ENCODE data around the gene SMC5.
"Not testable (repeated sequence)": the region's sequence is repeated elsewhere in the genome, so short reads cannot be mapped to it uniquely, and the experiment has no call there.

SMC5 gene
- total RNA-seq = 132 to 147 (median 137) reads per million in 4 experiments

GRCh38 chr9:70258692-70259511, at the start of gene SMC5:
Gene SMC5 (plus strand): TSS chr9:70258978. CDS start chr9:70259079, 101 bp downstream.
- peak; percentile 82 for DNase-seq

- no peak for DNase-seq
Measured at GRCh38 chr9:70217029-70217428, 41.7 kb upstream of the SMC5 start.

- DNase-seq = no peak
Measured at GRCh38 chr9:70218767-70219166, 40.0 kb upstream of the SMC5 start.

DNA sequence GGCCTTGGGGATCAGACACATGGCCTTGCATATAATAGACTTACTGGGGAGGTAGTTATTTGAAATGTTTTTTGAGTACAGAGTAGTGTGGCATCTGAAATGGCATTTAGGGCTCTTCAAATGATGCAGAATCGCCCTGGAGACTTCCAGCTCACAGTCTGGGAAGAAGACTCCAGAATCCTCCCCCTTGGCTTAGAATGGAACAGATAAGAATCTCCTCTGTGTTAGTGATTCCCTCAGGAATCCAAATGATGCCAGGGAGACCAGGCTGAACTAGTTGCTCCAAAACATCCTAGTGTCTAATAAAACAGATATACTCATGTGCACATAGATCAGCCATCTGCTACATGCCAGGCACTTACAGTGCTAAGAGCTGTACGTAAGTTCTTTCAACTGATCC, 38.6 kb upstream of the SMC5 start:
- no peak for DNase-seq

- DNase-seq = no peak
Measured at GRCh38 chr9:70222354-70222753, 36.4 kb upstream of the SMC5 start.

DNA sequence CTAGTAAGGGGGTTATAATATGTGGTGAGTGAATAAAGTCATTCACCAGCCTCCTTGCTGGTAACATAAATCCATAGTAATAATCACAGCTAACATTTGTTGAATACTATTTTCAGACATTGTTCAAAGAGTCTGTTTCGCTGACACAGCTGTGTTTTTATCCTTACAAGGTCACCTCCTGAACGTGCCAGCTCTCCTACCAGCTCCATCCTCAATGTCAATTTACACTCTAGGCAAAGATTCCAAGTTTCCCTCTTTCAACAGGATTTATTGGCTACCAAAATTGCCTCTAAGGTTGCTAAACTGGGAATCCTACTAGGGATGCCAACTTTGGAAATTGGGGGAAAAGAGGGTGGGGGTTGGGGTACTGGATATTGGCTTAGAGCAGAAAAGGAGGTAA, 30.7 kb upstream of the SMC5 start:
- no peak for DNase-seq

DNA sequence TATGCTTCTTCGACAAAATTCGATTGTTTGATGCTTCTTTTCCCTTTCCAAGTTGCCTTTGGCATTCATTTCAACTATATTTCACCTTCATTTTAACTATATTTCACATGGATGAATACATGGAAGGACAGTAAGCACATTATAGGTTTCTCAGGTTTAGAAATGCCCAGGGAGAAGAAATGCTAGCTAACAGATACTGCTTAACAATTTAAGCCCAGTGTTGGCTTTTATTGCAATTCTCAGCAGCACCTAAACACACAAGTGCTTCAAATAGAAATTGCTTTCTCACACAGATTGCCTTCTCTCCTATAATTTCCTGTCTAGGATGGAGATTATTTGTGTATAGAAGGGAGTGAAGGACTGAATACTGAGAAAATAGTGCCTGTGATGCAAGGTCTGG, 30.2 kb upstream of the SMC5 start:
- DNase-seq = no peak

DNA sequence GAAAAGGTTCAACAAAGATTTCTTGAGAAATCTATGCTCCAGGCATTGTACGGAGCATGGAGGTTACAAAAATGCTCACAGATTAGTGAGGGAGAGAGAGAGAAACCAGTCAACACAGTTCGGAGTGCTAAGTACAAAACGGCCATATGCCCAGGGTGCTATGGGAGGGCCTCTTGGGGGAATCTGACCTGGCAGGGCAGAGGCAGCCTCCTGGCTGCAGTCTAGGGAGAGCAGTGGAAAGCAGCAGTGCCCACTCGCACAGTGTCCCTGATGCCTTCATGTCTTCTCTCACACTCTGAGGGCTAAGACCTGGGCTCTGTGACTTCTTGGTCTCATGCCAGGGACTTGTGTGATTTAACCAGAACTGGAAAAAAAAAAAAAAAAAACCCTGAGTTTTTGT, 29.8 kb upstream of the SMC5 start:
- no peak for DNase-seq

DNA sequence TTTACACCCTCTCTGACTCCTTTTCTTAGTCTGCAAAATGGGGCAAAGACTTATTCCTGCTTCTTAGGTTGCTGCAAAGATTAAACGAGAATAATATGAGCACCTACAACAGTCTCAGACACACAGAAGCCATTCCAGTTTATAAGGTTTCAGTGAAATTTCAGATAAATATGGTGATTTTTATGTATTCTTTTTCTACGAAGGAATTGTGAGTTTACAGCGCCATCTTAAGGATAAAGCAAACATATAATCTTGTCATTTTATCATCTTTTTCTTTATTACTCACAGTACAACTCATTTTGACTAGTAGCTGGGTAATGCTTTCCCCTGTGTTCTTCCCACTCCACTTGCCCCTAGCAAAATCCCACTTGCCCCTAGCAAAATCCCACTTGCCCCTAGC, 29.2 kb upstream of the SMC5 start:
- DNase-seq = no peak

DNA sequence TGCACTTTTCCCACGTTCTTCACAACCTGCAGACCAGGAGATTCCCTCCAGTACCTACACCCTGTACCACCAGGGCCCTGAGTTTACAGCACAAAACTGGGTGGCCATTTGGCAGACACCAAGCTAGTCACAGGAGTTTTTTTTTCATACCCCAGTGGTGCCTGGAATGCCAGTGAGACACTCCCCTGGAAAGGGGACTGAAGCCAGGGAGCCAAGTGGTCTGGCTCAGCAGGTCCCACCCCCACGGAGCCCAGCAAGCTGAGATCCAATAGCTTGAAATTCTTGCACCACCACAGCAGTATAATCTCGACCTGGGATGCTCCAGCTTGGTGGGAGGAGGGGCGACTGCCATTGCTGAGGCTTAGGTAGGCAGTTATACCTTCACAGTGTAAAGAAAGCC, 26.3 kb upstream of the SMC5 start:
- DNase-seq = no peak

DNA sequence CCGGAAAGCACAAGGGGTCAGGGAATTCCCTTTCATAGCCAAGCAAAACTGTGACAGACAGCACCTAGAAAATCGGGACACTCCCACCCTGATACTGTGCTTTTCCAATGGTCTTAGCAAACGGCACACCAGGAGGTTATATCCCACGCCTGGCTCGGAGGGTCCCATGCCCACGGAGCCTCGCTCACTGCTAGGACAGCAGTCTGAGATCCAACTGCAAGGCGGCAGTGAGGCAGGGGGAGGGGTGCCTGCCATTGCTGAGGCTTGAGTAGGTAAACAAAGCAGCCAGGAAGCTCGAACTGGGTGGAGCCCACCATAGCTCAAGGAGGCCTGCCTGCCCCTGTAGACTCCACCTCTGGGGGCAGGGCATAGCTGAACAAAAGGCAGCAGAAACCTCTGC, 24.6 kb upstream of the SMC5 start:
- not testable (repeated sequence) for DNase-seq

DNA sequence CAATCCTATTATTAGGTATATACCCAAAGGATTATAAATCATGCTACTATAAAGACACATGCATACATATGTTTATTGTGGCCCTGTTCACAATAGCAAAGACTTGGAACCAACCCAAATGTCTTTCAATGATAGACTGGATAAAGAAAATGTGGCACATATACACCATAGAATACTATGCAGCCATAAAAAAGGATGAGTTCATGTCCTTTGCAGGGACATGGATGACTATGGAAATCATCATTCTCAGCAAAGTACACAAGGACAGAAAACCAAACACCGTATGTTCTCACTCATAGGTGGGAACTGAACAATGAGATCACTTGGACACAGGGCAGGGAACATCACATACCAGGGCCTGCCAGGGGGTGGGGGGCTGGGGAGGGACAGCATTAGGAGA, 12.8 kb upstream of the SMC5 start:
- not testable (repeated sequence) for DNase-seq

GRCh38 chr9:70250221-70250620, 8.6 kb upstream of the SMC5 start:
- DNase-seq = no peak

GRCh38 chr9:70255486-70255885, 3.3 kb upstream of the SMC5 start:
- DNase-seq = no peak

- DNase-seq = no peak
Measured at GRCh38 chr9:70256123-70256551, 2.6 kb upstream of the SMC5 start.

DNA sequence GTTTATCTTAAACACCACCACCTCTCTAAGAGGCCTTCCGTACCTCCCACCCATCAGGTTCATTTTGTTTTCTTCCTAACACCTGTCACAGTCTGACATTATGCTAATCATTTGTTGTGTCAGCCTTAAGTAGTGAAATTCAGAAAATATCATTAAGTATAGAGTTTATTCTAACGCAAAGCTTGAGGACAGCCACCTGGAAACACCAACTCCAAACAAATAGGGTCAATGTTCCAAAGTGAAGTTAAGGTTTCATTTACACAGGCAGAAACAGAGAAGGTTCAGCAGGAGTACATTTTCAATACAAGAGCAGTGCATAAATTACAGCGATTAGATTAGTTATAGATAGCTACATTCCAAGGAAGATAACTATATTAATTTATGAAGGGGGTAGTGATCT, 1.3 kb upstream of the SMC5 start:
- DNase-seq = no peak

GRCh38 chr9:70257991-70258691, 637 bp upstream of the SMC5 start:
- DNase-seq = peak; percentile 53

DNA sequence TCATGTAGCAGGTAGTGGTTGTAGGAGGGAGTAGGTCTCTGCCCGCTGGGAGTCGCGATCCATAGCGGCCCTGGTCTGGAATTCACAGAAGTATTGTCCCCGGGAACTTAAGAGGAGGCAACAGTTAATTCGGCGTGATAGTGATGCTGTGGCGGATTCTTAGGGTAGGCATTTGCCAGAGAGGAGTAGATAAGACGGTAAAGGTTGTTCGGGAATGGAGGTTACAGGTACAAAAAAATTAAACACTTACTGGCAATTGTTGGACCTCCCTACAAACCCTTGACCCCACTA, 679 bp downstream of the SMC5 start:
- DNase-seq = no peak

GRCh38 chr9:70260007-70260443, 1.2 kb downstream of the SMC5 start:
- no peak for DNase-seq

DNA sequence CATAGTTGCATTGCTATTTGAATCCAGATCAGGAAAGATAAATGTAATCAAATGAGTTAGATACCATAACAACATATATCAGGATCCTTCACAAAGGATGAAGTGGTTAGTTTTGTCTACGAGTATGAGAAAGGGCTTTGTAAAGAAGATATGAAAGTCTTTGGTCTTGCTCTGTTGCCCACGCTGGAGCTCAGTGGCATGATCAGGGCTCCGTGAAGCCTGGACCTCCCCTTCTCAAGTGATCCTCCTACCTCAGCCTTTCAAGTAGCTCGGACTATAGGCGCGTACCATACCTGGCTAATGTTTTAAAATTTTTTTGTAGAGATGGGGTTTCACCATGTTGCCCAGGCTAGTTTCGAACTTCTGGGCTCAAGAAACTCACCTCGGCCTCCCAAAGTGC, 1.8 kb downstream of the SMC5 start:
- no peak for DNase-seq

GRCh38 chr9:70261131-70261870, 2.5 kb downstream of the SMC5 start:
- DNase-seq = no peak

- DNase-seq = no peak
Measured at GRCh38 chr9:70262366-70262765, 3.6 kb downstream of the SMC5 start.

GRCh38 chr9:70262948-70263347, 4.2 kb downstream of the SMC5 start:
- DNase-seq = no peak

DNA sequence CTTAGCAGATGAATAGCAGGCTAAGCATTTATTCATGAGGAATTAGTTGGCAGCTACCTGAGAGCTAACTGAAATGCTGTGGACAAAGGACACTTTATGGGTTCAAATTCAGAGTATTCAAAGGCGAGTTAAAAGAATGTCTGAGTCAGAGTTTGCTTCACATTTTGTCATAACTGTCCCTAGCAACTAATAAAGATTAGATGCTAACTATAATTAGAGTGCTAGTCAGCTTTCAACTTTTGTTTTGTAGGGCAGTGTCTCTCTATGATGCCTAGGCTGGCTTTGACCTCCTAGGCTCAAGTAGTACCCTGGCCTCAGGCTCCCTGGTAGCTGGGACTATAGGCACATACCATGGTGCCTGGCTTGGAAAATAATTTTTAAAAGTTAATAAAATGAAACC, 4.6 kb downstream of the SMC5 start:
- DNase-seq = no peak

All from effector CD8-positive, alpha-beta T cell (primary cell).